ENCODE results near the gene ERICH3. TPM values are rescaled to one million over a fixed set of nuclear protein-coding genes. Genes with fewer than 3 reads are reported as not detected.

Gene ERICH3
- total RNA-seq, 1 donor from 2014 or later: not detected

DNA sequence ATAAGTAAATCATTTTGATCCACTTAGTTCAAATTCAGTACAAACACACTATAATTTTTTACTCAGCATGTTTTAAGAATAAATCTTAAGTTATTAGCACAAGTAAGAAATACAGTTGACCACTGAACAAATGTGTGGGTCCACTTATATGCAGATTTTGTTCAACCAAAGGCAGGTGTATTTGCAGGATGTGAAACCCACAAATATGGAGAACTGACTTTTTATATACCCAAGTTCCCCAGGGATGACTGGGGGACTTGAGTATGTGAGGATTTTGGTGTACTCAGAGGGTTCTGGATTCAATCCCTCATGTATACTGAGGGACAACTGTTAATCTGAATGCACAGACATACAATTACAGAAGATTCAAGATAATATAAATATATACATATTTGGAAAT is 25.7 kb upstream of the ERICH3 start:
- Histone ChIP-seq H3K79me2 (ENCODE audit: low read depth) (no peaks in the 10 kb centered on the region), H3K9me3 (ENCODE audit: low read depth) (no peaks in the 10 kb centered on the region), H3K36me3 (no peaks in the 10 kb centered on the region), H3K27me3 (no peaks in the 10 kb centered on the region), H3K27ac (no peak overlapping the region), H3K9ac (no peak overlapping the region), H3K4me2 (no peak overlapping the region), H2AFZ (replicated peaks) (no peak overlapping the region), H3F3A (ENCODE audit: low read depth) (no peaks in the 10 kb centered on the region), H3K4me1 (no peaks in the 10 kb centered on the region), H3K4me3 (no peak overlapping the region), H4K20me1 (ENCODE audit: low read depth) (no peaks in the 10 kb centered on the region)
- H3K4me1 Mint-ChIP-seq: no peaks in the 10 kb centered on the region
- no peak overlapping the region for H3K27ac Mint-ChIP-seq
- no peak for TF ChIP-seq EZH2phosphoT487 (IDR thresholded peaks at IDR 0.05)
- no peak for TF ChIP-seq EZH2 (IDR thresholded peaks at IDR 0.05)
- TF ChIP-seq, protein P1, sequence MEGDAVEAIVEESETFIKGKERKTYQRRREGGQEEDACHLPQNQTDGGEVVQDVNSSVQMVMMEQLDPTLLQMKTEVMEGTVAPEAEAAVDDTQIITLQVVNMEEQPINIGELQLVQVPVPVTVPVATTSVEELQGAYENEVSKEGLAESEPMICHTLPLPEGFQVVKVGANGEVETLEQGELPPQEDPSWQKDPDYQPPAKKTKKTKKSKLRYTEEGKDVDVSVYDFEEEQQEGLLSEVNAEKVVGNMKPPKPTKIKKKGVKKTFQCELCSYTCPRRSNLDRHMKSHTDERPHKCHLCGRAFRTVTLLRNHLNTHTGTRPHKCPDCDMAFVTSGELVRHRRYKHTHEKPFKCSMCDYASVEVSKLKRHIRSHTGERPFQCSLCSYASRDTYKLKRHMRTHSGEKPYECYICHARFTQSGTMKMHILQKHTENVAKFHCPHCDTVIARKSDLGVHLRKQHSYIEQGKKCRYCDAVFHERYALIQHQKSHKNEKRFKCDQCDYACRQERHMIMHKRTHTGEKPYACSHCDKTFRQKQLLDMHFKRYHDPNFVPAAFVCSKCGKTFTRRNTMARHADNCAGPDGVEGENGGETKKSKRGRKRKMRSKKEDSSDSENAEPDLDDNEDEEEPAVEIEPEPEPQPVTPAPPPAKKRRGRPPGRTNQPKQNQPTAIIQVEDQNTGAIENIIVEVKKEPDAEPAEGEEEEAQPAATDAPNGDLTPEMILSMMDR (IDR thresholded peaks at IDR 0.05): no peak
- peaks cover 6% of the 10 kb centered on the region for H3K27me3 Mint-ChIP-seq (ENCODE audit: insufficient read depth, low read depth)
- peaks cover 4% of the 10 kb centered on the region for H3K36me3 Mint-ChIP-seq
- no peak overlapping the region for H3K4me3 Mint-ChIP-seq
- no peaks in the 10 kb centered on the region for H3K9me3 Mint-ChIP-seq
- no peak for DNase-seq (ENCODE audit: low spot score)

DNA sequence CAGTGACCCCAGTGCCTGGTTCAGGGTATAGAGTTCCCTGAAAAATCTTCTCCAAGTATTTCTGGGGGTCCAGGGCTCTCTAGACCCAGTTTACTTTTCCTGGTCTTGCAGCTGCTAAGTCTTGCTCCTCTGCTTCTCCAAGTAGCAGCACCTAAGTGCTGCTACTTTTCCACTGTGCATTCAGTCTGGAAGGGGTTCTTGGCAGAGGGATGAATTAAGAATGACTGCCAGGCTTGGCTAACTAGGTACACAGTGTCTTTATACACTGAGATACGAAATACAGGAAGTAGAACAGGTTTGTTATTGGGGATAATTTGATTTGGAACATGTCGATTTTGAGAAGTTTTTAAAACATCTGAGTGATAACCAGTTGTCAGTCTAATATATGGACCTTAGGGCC is 24.2 kb upstream of the ERICH3 start:
- no peaks in the 10 kb centered on the region for H3K79me2 ChIP-seq (ENCODE audit: low read depth)
- peaks cover 4% of the 10 kb centered on the region for H3K4me1 Mint-ChIP-seq
- peaks cover 6% of the 10 kb centered on the region for H3K27me3 Mint-ChIP-seq (ENCODE audit: insufficient read depth, low read depth)
- no peaks in the 10 kb centered on the region for H3K36me3 Mint-ChIP-seq
- no peak overlapping the region for H2AFZ ChIP-seq (replicated peaks)
- no peaks in the 10 kb centered on the region for H3K36me3 ChIP-seq
- H3K4me3 ChIP-seq: no peak overlapping the region
- no peaks in the 10 kb centered on the region for H3K9me3 ChIP-seq (ENCODE audit: low read depth)
- H3K27me3 ChIP-seq: no peaks in the 10 kb centered on the region
- H3K27ac ChIP-seq: no peak overlapping the region
- no peaks in the 10 kb centered on the region for H3K9me3 Mint-ChIP-seq
- no peak overlapping the region for H3K9ac ChIP-seq
- no peak overlapping the region for H3K4me3 Mint-ChIP-seq
- no peaks in the 10 kb centered on the region for H3K4me1 ChIP-seq
- H3K27ac Mint-ChIP-seq: no peak overlapping the region
- TF ChIP-seq, protein P1 (IDR thresholded peaks at IDR 0.05): no peak
- no peak for TF ChIP-seq EZH2phosphoT487 (IDR thresholded peaks at IDR 0.05)
- TF ChIP-seq EZH2 (IDR thresholded peaks at IDR 0.05): no peak
- no peak for DNase-seq (ENCODE audit: low spot score)
- H3K4me2 ChIP-seq: no peak overlapping the region
- H4K20me1 ChIP-seq (ENCODE audit: low read depth): no peaks in the 10 kb centered on the region
- no peaks in the 10 kb centered on the region for H3F3A ChIP-seq (ENCODE audit: low read depth)

DNA sequence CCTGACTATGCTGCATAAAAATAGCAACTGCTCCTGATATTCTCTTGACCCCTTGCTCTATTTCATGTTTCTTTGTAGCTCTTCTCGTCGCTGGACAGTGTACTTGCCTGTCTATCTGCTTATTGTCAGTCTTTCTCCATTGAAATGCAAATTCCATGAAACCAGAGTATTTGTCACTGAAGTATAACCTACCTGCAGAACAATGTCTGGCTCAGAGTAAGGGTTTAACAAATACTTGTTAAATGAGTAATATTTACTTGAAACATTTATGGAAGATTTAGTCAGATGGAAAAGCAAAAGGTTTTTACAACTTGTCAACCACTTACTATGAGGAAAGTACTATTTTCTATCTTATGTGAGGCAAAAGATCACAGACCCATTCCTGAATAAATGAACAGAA is 19.9 kb upstream of the ERICH3 start:
- H3K27ac ChIP-seq: no peak overlapping the region
- Mint-ChIP-seq H3K4me1 (peaks cover 13% of the 10 kb centered on the region), H3K9me3 (no peaks in the 10 kb centered on the region), H3K27me3 (ENCODE audit: insufficient read depth, low read depth) (peaks cover 6% of the 10 kb centered on the region), H3K4me3 (no peak overlapping the region), H3K36me3 (no peaks in the 10 kb centered on the region), H3K27ac (no peak overlapping the region)
- H3K36me3 ChIP-seq: no peaks in the 10 kb centered on the region
- no peaks in the 10 kb centered on the region for H3K9me3 ChIP-seq (ENCODE audit: low read depth)
- H3K4me3 ChIP-seq: no peak overlapping the region
- H3K27me3 ChIP-seq: no peaks in the 10 kb centered on the region
- TF ChIP-seq, protein P1 (IDR thresholded peaks at IDR 0.05): no peak
- TF ChIP-seq EZH2 (IDR thresholded peaks at IDR 0.05) (no peak), EZH2phosphoT487 (IDR thresholded peaks at IDR 0.05) (no peak)
- no peaks in the 10 kb centered on the region for H3K4me1 ChIP-seq
- H4K20me1 ChIP-seq (ENCODE audit: low read depth): no peaks in the 10 kb centered on the region
- no peak overlapping the region for H3K4me2 ChIP-seq
- no peaks in the 10 kb centered on the region for H3K79me2 ChIP-seq (ENCODE audit: low read depth)
- no peak overlapping the region for H3K9ac ChIP-seq
- no peak overlapping the region for H2AFZ ChIP-seq (replicated peaks)
- H3F3A ChIP-seq (ENCODE audit: low read depth): no peaks in the 10 kb centered on the region
- no peak for DNase-seq (ENCODE audit: low spot score)

Measured in neural progenitor cell (in vitro differentiated cells).